CD14-positive monocyte (primary cell): ENCODE measurements around the gene TFAP2E. TPM values are rescaled to one million over a fixed set of nuclear protein-coding genes. Genes with fewer than 3 reads are reported as not detected.

ENCODE experiments used
- DNase-seq, 3 donors: peaks; one replicate each; pipeline ENCODE4 v3.0.0-alpha.2; 2011 to 2022
- H2AFZ ChIP-seq: 2 replicates; pipeline ENCODE4 v1.6.0; 2012; ENCODE audit warnings: mild to moderate bottlenecking, low read depth, low read length, inconsistent platforms; ENCODE audit not compliant: insufficient read depth, poor library complexity, severe bottlenecking
- H3K27ac ChIP-seq, 2 donors: 1 replicate in 1 of 2; 2 replicates in 1 of 2; pipeline ENCODE4 v1.5.1; 2012 to 2013; ENCODE audit warnings: low read length in 2 of 2, control low read depth in 1 of 2, inconsistent platforms in 1 of 2, low read depth in 1 of 2, mild to moderate bottlenecking in 1 of 2
- H3K27me3 ChIP-seq, 2 donors: one replicate each; pipeline versions ENCODE4 v1.6.0 to v1.6.1; 2011 to 2013; ENCODE audit warnings: low read length in 2 of 2; ENCODE audit not compliant: control insufficient read depth in 2 of 2, insufficient read depth in 2 of 2
- H3K36me3 ChIP-seq, 2 donors: replicated peaks in 1 of 2; 1 replicate in 1 of 2; 2 replicates in 1 of 2; pipeline versions ENCODE4 v1.5.1 to v1.6.1; 2012 to 2013; ENCODE audit warnings: low read length in 2 of 2, control low read depth in 1 of 2, inconsistent platforms in 1 of 2, mild to moderate bottlenecking in 1 of 2; ENCODE audit not compliant: insufficient read depth in 2 of 2, control insufficient read depth in 1 of 2
- H3K4me1 ChIP-seq, 2 donors: 1 replicate in 1 of 2; 2 replicates in 1 of 2; pipeline versions ENCODE4 v1.5.1 to v1.6.1; 2012 to 2013; ENCODE audit warnings: low read length in 2 of 2, control low read depth in 1 of 2, inconsistent platforms in 1 of 2, mild to moderate bottlenecking in 1 of 2, moderate library complexity in 1 of 2; ENCODE audit not compliant: insufficient read depth in 2 of 2, control insufficient read depth in 1 of 2
- H3K4me2 ChIP-seq: replicated peaks from 2 replicates; pipeline ENCODE3; 2012; ENCODE audit warnings: low read length, moderate library complexity, mild to moderate bottlenecking; ENCODE audit not compliant: poor library complexity, severe bottlenecking; ENCODE audit errors: extremely low read depth
- H3K4me3 ChIP-seq, 3 experiments: fragments of 200-600 bp in 1 of 3; sonication (generic) in 1 of 3; replicated peaks in 1 of 3; 1 replicate in 2 of 3; 2 replicates in 1 of 3; pipeline ENCODE4 v1.5.1; 2011 to 2013; ENCODE audit warnings: low read length in 3 of 3, mild to moderate bottlenecking in 3 of 3, control low read depth in 2 of 3, low read depth in 2 of 3, inconsistent platforms in 1 of 3, moderate library complexity in 1 of 3
- H3K79me2 ChIP-seq: 2 replicates; pipeline ENCODE4 v1.6.0; 2012; ENCODE audit warnings: mild to moderate bottlenecking, control low read depth, inconsistent platforms, low read length, moderate library complexity; ENCODE audit not compliant: insufficient read depth
- H3K9ac ChIP-seq: 2 replicates; pipeline ENCODE4 v1.6.0; 2017; ENCODE audit warnings: low read length, mild to moderate bottlenecking; ENCODE audit not compliant: insufficient read depth, poor library complexity, severe bottlenecking
- H3K9me3 ChIP-seq, 2 donors: replicated peaks in 1 of 2; 1 replicate in 1 of 2; 2 replicates in 1 of 2; pipeline versions ENCODE4 v1.5.1 to v1.6.1; 2012 to 2013; ENCODE audit warnings: low read length in 2 of 2, control low read depth in 1 of 2; ENCODE audit not compliant: control insufficient read depth in 1 of 2, insufficient read depth in 1 of 2
- H4K20me1 ChIP-seq: 2 replicates; pipeline ENCODE4 v1.6.0; 2012; ENCODE audit warnings: mild to moderate bottlenecking, low read length, control low read depth, moderate library complexity; ENCODE audit not compliant: insufficient read depth
- H3K27ac Mint-ChIP-seq, 7 donors: one replicate each; pipeline ENCODE4 v1.8.0; 2020; ENCODE audit warnings: mild to moderate bottlenecking in 7 of 7, mixed read lengths in 7 of 7, moderate library complexity in 6 of 7, inconsistent platforms in 2 of 7
- H3K27me3 Mint-ChIP-seq, 3 donors: one replicate each; pipeline ENCODE4 v1.8.0; 2021 to 2022; ENCODE audit warnings: low read depth in 3 of 3, mild to moderate bottlenecking in 3 of 3, mixed read lengths in 3 of 3, moderate library complexity in 3 of 3, inconsistent platforms in 1 of 3
- H3K36me3 Mint-ChIP-seq, 2 donors: one replicate each; pipeline ENCODE4 v1.8.0; 2020; ENCODE audit warnings: mixed read lengths in 2 of 2, inconsistent platforms in 1 of 2, mild to moderate bottlenecking in 1 of 2
- H3K4me1 Mint-ChIP-seq: one replicate; pipeline ENCODE4 v1.8.0; 2020; ENCODE audit warnings: mild to moderate bottlenecking, mixed read lengths
- H3K4me3 Mint-ChIP-seq, 2 donors: one replicate each; pipeline ENCODE4 v1.8.0; 2020; ENCODE audit warnings: mild to moderate bottlenecking in 2 of 2, mixed read lengths in 2 of 2, moderate library complexity in 1 of 2
- H3K9me3 Mint-ChIP-seq, 7 donors: one replicate each; pipeline ENCODE4 v1.8.0; 2020 to 2022; ENCODE audit warnings: mixed read lengths in 7 of 7, mild to moderate bottlenecking in 6 of 7, moderate library complexity in 6 of 7, inconsistent platforms in 2 of 7
- WGBS: methylation state at CpG from one replicate; pipeline ENCODE4 v1.1.5; 2013; ENCODE audit warnings: missing lambda C conversion rate; ENCODE audit not compliant: insufficient coverage; 5-methylcytosine and 5-hydroxymethylcytosine counted together
- intact Hi-C, 2 donors: fragments of 100-400 bp; cut with micrococcal nuclease; formaldehyde crosslinking; loops; one replicate each; pipeline versions ENCODE4 v1.15.0 to v1.15.1; 2023
- polyA plus RNA-seq, 3 donors: library from polyadenylated mRNA; depleted of rRNA in 1 of 3; unstranded in 2 of 3; stranded (reverse) in 1 of 3; fragments of 300-500 nt in 2 of 3; fragments of >200 nt in 1 of 3; fragmentation: Illumina TruSeq in 2 of 3; gene quantifications; 1 replicate in 2 of 3; 2 replicates in 1 of 3; pipeline ENCODE4 v1.2.3, GENCODE V29; 2012 to 2021
- TF ChIP-seq, protein P1 (sequence below): fragments of 200-600 bp; IDR thresholded peaks from one replicate; pipeline ENCODE4 v1.8.0; 2022; ENCODE audit warnings: antibody characterized with exemption, mild to moderate bottlenecking

TFAP2E gene
- polyA plus RNA-seq, 3 donors, result 0.77 to 4.5 (median 1.5) TPM

- intact Hi-C loops, result loop anchor here (5.0 to 10.0 kb wide), 2 partner anchors 74 to 141 kb away; partner anchors contain the start of gene PSMB2 (in 1 of the 2)
- TF ChIP-seq, protein P1, sequence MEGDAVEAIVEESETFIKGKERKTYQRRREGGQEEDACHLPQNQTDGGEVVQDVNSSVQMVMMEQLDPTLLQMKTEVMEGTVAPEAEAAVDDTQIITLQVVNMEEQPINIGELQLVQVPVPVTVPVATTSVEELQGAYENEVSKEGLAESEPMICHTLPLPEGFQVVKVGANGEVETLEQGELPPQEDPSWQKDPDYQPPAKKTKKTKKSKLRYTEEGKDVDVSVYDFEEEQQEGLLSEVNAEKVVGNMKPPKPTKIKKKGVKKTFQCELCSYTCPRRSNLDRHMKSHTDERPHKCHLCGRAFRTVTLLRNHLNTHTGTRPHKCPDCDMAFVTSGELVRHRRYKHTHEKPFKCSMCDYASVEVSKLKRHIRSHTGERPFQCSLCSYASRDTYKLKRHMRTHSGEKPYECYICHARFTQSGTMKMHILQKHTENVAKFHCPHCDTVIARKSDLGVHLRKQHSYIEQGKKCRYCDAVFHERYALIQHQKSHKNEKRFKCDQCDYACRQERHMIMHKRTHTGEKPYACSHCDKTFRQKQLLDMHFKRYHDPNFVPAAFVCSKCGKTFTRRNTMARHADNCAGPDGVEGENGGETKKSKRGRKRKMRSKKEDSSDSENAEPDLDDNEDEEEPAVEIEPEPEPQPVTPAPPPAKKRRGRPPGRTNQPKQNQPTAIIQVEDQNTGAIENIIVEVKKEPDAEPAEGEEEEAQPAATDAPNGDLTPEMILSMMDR, result no peak
- H3K9ac ChIP-seq, result no peak overlapping the region
- peaks cover 29% of the 10 kb centered on the region for H3K4me1 Mint-ChIP-seq
- no peaks in the 10 kb centered on the region for H4K20me1 ChIP-seq
- H3K79me2 ChIP-seq, result no peaks in the 10 kb centered on the region
- peaks cover 24 to 27% of the 10 kb centered on the region in 2 donors for H3K4me1 ChIP-seq
- H3K36me3 Mint-ChIP-seq, result peaks cover 23 to 43% of the 10 kb centered on the region in 2 donors
- peaks cover 6 to 25% of the 10 kb centered on the region in 2 donors for H3K27me3 ChIP-seq
- H3K4me3 ChIP-seq, result no peak overlapping the region
- H3K4me2 ChIP-seq, result no peak overlapping the region
- no peak overlapping the region for H3K27ac ChIP-seq
- no peak overlapping the region for H2AFZ ChIP-seq
- no peak overlapping the region for H3K27ac Mint-ChIP-seq
- WGBS, result 93% methylated on average over 6 of the region's 8 CpGs
- no peaks in the 10 kb centered on the region for H3K9me3 ChIP-seq
- H3K27me3 Mint-ChIP-seq, result peaks cover 21 to 33% (median 27%) of the 10 kb centered on the region in 3 donors
- H3K4me3 Mint-ChIP-seq, result no peak overlapping the region
- peaks cover 0 to 12% of the 10 kb centered on the region in 2 donors for H3K36me3 ChIP-seq
- peaks cover 0 to 5% (median 0%) of the 10 kb centered on the region in 7 donors for H3K9me3 Mint-ChIP-seq
- no peak for DNase-seq
Measured at GRCh38 chr1:35571263-35571662, 1.9 kb upstream of the TFAP2E start.

GRCh38 chr1:35572296-35572695 is 818 bp upstream of the TFAP2E start:
- no peak overlapping the region for H3K9ac ChIP-seq
- H3K4me1 ChIP-seq, result peaks cover 32 to 37% of the 10 kb centered on the region in 2 donors
- H3K9me3 Mint-ChIP-seq, result peaks cover 0 to 5% (median 0%) of the 10 kb centered on the region in 7 donors
- peaks cover 24 to 36% (median 29%) of the 10 kb centered on the region in 3 donors for H3K27me3 Mint-ChIP-seq
- no peaks in the 10 kb centered on the region for H3K9me3 ChIP-seq
- H2AFZ ChIP-seq, result no peak overlapping the region
- H3K4me3 ChIP-seq, result no peak overlapping the region
- peak overlapping the region in 3 of 7 donors; percentile 9 to 71 (median 27) for H3K27ac Mint-ChIP-seq
- intact Hi-C loops, result loop anchor here (5.0 to 10.0 kb wide), 2 partner anchors 73 to 140 kb away; partner anchors contain the start of gene PSMB2 (in 1 of the 2)
- peak overlapping the region in 1 of 2 donors; percentile 88 for H3K4me3 Mint-ChIP-seq
- peaks cover 6 to 29% of the 10 kb centered on the region in 2 donors for H3K27me3 ChIP-seq
- WGBS, result 78% methylated on average over 2 of the region's 2 CpGs
- no peak overlapping the region for H3K27ac ChIP-seq
- H3K4me1 Mint-ChIP-seq, result peaks cover 33% of the 10 kb centered on the region
- H3K79me2 ChIP-seq, result no peaks in the 10 kb centered on the region
- H4K20me1 ChIP-seq, result no peaks in the 10 kb centered on the region
- DNase-seq, result no peak
- peaks cover 14 to 35% of the 10 kb centered on the region in 2 donors for H3K36me3 Mint-ChIP-seq
- TF ChIP-seq, protein P1, result no peak
- peaks cover 0 to 2% of the 10 kb centered on the region in 2 donors for H3K36me3 ChIP-seq
- H3K4me2 ChIP-seq, result no peak overlapping the region
